Stimulated activated CD4-positive, alpha-beta T cell treated with anti-CD3 and anti-CD28 coated beads, Interleukin-1b, Interleukin-23, amount 100 ng/mL, for 4 hours (primary cell): ENCODE data around the gene CCDC78.
"Not testable (repeated sequence)": the region's sequence is repeated elsewhere in the genome, so short reads cannot be mapped to it uniquely, and the experiment has no call there.

ENCODE experiments used
- DNase-seq, 2 donors: peaks; one replicate each; pipeline ENCODE4 v3.0.0-alpha.2; 2020; ENCODE audit warnings: low read depth in 2 of 2

Gene CCDC78

DNA sequence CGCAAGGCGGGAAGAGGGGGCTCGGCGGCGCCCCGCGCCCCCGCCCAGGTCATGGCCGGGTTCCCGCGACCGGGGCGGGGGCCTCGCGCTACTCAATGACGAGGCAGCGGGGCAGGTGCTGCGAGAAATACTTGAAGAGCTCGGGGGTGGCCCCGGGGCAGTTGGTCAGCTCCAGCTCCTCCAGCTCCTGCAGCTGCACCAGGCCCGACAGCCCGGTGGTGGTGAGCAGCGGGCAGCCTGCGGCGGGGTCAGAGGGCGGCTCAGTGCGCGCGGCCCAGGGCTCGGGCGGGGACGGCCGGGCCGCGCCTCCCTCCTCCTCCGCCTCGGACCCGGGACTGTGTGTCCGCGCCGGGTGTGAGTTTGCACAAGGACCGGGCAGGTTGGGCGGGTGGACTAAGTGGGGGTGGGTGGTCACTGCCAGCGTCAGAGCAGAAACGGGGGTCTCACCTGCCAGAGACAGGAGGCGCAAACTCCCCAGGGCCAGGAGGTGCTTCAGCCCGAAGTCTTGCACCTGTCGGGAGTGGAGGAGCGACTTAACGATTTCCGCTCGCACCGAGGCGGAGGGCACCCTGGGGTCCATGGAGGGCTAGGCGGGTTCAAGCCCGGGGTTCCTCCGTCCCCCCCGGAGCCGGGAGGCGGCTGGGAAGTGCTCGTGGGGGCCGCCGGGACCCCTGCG lies 31.9 kb downstream of the CCDC78 start:
- no peak for DNase-seq

- no peak for DNase-seq
Observed at GRCh38 chr16:693766-694165, 32.5 kb downstream of the CCDC78 start.

GRCh38 chr16:693364-693763 lies 32.9 kb downstream of the CCDC78 start:
- no peak for DNase-seq

DNA sequence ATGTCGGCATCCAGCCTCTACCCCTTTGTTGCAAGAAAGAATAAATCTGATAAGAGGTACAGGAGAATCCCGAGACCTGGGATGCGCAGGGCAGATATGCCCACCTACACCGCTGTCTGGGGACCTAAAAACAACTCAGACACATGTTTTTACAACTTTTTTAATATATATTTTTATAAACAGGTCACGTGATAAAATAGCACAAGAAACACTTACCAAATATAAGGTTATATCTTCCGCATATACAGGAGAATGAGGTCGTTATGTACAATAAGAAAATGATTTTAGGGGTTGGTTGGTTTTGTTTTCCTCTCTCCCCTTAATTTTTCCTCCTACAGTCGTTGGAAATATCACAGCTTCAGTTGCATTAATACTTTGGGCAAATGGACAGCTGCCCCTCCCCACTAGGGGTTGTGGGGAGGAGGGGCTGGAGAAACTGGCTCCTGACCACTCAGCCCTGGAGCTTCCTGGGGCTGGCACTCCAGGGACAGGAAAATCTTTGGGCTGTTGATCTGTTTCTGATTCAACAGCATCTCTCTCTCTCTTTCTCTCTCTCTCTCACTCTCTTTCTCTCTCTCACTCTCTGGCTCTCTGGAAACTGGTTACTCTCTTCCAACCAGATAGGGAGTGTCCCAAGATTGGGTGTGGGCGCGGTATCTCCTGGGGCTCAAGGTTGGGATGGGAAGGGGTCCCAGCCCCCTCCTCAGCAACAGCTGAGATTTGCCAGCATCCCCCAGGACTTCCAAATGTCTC lies 33.7 kb downstream of the CCDC78 start:
- DNase-seq = no peak

DNA sequence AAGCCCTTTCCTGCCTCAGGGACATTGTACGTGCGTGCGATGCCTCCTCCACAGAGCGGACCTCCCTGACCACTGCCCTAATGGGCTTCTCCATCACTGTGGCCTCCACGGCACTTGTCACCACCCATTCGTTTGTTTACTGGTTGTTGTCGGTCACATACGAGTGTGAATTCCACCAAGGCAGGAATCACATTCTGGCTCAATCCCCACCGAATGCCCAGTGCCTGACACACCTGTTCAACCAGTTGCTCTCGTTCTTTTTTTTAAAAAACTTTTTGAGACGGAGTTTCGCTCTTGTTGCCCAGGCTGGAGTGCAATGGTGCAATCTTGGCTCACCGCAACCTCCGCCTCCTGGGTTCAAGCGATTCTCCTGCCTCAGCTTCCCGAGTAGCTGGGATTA lies 35.0 kb downstream of the CCDC78 start:
- not testable (repeated sequence) for DNase-seq

GRCh38 chr16:689175-689897 lies 36.9 kb downstream of the CCDC78 start:
- no peak for DNase-seq

DNA sequence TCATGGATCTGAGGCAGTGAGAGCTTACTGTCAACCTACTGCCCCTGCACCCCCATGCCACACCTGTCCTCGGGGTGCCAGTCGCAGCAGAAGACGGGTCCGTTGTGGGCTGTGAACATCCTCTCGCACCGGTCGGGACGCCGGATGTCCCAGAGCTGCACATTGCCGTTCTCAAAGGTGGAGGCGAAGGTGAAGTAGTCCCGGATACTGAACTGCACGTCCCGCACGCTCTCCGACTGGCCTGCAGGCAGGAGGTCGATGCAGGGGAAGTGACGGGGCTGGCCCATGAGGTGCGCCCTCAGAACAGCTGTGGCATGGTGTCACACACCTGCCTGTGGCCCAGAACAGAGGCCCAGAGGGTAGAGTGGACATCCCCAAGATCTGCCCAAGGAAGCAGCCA lies 38.7 kb downstream of the CCDC78 start:
- DNase-seq = no peak

DNA sequence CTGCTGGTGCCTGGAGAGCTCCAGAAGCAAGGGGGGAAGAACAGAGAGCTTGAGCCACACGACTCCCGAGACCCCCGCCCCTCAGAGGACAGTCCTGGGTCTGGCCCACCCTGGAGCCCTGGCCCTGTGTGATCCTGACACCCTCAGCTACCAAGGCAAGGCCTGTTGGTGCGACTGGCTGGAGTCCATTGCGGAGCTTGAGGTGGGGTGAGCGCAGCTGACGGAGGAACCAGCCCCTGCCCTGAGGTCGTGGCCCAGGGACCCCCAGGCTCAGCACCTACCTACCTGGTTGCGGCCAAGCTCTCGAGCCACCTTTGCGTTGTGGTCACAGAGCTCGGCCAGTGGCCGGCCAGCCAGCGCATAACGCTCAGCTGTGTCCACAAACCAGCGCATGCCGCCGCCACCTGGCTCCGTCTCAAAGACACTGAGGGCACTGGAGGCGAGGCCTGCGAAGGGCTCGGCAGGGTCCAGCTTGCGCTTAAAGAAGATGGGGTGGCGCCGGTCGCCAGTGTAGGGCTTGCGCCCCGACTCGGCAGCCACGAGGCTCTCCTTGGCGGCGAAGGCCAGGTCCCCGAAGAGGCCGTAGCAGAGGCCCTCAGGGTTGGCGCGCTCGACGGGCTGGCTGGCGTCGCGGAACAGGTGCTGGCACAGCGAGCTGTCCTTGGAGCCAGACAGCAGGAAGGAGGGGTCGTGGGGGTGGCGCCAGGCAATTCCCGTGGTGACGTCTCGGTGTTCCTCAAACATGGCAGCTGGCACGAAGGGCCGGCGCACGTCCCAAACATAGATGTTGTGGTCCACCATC lies 39.6 kb downstream of the CCDC78 start:
- no peak for DNase-seq

GRCh38 chr16:685967-686366 lies 40.3 kb downstream of the CCDC78 start:
- DNase-seq = no peak

DNA sequence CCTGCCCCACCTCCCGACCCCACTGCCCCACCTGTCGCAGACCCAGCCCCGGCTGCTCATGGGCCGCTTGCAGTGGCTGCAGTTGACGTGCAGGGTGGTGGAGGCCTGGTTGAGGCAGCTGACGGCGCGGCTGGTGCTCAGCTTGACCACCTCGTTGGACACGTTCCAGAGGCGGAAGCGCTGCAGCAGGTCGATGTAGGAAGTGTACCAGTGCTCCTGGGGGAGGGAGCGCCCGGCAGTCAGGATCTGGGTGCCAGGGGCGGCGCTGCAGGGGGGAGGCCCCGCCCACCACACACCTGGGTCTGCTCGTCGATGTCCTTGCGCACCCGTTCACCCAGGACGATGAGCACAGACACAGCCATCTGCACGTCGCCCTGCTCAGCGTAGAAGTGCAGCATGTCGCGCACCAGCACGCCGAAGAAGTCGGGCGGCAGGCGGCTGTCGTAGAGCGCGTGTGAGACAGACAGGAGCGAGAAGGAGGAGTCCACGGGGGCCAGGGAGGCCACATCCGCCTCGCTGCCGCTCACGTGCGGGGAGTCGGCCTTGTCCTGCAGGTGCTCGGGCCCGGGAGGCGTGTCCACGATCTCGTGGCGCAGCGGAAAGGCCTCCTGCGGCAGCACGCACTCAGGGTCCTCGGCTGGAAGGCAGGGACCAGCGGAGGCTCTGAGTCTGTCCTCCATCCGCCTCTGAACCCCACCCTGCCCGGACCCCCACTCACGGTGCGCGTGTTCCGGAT lies 41.1 kb downstream of the CCDC78 start:
- DNase-seq = no peak

- DNase-seq = peak; percentile 91 to 97
Observed at GRCh38 chr16:684071-684794, 42.0 kb downstream of the CCDC78 start, which contains the start of gene JMJD8. JMJD8 (minus strand) TSS chr16:684334; CDS start chr16:684319, 15 bp downstream.

DNA sequence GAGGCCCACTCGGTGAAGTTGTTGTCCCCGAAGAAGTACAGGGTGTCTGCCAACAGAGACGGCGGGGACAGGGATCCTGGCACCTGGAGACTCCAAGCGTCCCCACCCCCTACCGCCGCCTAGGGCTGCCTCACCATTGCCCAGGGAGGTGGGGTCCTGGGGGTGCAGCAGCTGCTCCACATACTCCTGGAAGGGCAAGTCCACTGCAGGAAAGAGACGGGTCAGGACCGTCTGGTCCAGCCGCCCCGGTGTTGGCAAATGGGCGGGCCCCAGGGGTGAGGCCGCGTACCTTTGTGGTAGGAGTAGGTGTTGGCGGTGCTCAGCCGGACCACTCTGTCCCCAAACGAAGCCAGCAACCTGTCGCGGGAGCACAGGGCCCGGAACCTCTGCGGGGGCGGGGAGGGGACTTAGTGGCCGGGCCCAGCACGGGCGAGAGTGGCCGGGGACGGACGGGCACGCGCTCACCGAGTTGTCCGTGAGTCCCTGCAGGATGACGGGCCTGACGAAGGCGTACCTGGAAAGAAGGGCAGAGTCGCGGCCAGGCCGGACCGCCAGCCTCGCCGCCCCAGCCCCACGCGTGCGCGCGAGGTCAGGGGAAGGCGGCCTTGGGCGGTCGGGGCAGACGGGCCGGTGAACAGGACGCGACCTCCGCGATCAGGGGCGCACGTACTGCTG lies 42.7 kb downstream of the CCDC78 start:
- DNase-seq = no peak

- DNase-seq = no peak
Observed at GRCh38 chr16:682493-683395, 43.5 kb downstream of the CCDC78 start.

GRCh38 chr16:681746-682427 lies 44.4 kb downstream of the CCDC78 start:
- no peak for DNase-seq

- no peak for DNase-seq
Observed at GRCh38 chr16:680967-681745, 45.1 kb downstream of the CCDC78 start.

GRCh38 chr16:680625-680945 lies 45.7 kb downstream of the CCDC78 start:
- no peak for DNase-seq

- peak; percentile 89 to 91 for DNase-seq
Observed at GRCh38 chr16:679814-680624, 46.2 kb downstream of the CCDC78 start, which contains the start of gene STUB1. STUB1 (plus strand) TSS chr16:680410; CDS start chr16:680526, 116 bp downstream.
